Activated CD8-positive, alpha-beta memory T cell treated with anti-CD3 and anti-CD28 coated beads for 48 hours (primary cell): ENCODE measurements around the gene DBP.
"Not testable (repeated sequence)": the region's sequence is repeated elsewhere in the genome, so short reads cannot be mapped to it uniquely, and the experiment has no call there.

Experiments
- DNase-seq, 3 experiments: peaks; one replicate each; pipeline ENCODE4 v3.0.0-alpha.2; 2020; ENCODE audit warnings: low read depth in 2 of 3, low spot score in 2 of 3

Gene DBP

DNA sequence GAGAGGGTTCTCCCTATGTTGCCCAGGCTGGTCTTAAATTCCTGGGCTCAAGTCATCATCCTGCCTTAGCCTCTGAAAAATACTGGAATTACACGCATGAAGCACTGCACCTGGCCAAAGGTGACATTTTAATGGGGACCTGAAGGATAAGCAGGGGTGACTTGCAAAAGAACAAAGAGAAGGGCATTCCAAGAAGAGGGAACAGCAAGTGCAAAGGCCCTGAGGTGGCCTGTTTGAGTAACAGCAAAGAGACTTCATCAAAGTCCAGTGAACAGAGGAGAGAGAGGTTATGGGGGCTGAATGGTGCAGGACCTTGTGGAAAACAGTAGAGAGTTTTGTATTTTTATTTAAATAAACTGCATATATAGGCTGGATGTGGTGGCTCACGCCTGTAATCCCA, 4.7 kb upstream of the DBP start:
- DNase-seq = no peak

DNA sequence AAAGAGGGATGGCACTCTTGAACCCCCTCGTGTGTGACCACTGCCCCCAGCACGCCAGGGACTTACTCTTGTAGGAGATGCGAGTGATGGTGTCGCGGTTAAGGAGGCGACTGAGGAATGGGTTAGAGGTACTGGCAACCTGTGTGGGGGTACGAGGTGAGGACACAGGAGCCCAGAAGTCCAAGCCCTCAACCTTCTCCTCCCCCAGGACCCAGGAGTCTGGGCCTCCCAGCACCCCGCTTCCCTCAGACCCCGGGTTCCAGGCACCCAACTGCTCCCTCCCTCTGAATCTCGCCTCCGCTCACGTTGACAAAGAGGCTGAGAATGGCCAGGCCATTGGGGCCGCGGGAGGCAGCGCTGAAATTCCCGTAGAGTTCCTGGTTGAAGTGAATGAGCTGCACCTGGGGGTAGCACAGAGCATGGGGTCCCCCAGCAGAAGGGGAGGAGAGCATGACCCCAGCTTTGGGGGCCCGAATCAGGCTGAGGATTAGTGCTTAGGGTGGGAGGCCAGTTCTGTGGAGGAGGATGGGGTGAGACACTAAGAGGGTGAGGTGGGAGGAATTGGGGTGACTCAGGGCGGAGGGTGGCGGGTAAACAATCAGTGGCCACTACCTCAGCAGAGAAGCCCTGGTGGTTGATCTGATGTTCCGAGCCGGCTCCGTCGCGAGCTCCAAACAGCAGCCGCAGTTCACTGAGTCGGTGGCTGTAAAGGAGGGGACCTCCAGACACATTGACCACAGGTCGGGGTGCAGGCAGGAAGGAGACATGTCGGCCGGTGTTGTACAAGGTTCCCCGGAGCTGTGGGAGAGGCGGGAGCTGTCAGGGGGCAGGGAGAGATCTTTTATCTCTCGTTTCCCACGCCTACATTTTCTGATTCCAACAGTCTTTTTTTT, 2.5 kb upstream of the DBP start:
- no peak for DNase-seq

DNA sequence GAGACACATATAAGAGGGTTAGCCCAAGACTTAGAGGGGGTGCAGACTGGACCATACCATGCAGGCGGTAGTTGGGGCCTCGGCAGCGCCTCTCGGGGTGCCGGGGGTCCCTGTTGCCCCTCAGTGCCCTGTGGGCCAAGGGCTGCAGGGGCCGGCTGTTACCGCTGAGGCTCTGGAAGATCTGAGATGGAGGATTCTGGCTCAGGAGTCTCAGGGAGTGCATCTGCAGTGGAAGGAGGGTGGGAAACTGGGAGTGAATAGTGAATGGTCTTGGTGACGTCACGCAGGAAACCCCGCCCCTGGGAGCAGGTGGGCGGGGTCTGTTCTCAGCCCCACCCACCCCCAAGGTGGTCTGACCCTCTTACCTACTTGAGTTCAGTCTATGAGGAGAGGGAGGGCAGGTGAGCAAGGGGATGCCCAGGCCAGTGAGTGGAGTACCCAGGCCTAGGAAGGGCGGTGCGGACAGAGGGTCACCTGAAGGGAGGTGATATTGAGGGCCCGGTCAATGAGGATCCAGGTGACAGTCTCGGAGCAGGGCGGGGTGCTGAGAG, 1.7 kb upstream of the DBP start:
- DNase-seq = no peak

DNA sequence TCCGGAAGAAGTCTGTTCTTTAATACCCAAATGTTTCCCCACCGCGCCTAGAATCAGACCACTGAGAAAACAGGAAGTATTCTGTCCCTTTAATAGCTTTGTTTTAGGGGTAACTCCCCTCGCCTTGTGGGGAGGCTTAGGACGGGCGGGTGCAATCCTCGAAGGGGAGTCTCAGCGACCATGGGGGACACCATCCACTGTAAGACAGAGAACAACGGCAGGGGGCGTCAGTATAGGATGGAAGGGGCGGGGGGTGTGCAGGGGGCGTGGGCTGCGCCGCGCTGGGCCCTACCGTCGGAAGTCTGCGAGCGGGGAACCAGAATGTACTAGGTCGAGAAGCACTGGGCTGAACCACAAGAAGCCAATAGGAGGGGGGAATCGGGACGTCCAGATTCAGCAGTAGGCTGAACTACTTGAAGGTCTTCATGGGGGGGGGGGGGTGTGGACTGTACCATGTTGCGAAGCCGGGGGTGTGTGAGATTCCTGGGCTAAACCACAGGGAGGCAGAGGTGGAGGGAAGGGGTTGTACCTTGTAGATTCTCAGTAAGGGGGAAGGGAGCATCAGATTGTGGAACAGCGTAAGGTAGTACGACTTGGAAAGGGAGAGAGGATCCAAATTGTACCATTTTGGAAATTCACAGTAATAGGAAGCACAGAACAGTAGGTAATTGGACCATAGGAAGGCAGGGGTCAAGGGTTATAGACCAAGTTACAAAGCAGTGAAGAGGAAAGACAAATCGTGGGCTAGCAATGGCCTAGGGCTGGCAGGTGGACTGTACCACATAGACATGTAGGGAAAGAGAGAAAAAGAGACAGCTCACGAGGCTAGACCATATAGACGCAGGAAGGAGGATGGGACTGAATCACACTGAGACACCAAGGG, 1.0 kb upstream of the DBP start:
- DNase-seq = peak in 1 of 3 experiments; percentile 52

DNA sequence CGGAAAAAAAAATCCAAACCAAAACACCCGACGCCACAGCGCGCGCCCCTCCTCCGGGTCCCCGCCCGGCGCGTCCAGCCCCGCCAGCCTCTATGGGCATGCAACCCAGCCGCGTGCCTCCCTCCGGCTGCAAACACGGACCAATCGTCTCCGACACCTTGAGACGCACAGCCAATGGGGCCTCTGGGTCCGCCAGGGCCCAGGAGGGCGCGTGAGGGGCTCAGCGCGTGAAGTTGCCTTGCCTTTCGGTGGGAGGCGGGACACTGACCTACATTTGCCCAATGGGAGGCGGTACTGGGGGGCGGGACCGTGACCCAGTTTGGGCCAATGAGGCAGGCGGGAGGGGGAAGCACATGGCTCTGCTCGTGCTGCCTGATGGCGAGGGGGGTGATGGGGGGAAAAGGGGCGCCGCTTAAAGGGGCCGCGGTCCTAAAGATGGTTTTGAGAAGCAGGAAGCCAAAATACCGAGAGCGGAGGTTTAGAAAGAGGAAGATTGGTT, 319 bp upstream of the DBP start:
- peak; percentile 92 to 97 (median 92) for DNase-seq

DNA sequence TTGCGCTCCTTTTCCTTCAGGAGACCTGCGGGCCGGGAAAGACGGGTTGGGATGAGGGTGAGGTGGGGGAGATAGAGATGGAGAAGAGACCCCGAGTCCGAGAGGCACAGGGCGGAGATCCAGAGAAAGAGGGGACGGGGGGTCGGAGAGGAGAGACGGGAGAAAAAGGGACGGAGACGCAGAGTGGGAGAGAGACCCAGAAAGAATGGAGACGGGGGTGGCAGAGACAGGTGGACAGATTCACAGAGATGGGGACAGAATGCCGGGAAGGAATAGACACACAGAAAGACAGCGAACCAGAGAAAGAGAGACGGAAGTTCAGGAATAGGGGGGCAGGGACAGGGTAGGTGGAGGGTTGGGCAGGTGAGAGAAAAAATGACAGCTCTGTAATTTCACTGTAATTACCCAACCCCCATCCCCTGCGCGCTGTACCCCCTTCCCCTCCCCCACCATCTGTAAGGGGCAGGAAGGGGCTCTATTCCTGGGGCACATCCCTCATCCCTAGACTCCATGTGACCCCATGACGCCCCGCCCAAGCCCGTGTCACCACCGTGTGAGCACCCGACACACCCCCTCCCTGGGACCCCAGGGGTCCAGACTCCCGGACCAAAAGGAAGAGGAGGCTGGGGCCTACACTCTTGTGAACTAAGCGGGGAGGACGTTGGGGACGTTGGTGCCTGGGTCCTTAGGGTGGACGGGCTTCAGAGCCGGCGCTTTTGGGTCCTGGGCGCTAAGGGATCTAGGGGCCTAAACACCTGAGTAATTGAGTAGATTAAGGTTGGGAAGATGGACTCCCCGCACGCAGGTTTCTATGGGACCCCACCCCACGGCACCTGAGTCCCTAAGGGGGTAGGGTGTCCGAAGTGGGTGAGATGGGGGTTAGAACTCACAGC, 967 bp downstream of the DBP start:
- no peak for DNase-seq

DNA sequence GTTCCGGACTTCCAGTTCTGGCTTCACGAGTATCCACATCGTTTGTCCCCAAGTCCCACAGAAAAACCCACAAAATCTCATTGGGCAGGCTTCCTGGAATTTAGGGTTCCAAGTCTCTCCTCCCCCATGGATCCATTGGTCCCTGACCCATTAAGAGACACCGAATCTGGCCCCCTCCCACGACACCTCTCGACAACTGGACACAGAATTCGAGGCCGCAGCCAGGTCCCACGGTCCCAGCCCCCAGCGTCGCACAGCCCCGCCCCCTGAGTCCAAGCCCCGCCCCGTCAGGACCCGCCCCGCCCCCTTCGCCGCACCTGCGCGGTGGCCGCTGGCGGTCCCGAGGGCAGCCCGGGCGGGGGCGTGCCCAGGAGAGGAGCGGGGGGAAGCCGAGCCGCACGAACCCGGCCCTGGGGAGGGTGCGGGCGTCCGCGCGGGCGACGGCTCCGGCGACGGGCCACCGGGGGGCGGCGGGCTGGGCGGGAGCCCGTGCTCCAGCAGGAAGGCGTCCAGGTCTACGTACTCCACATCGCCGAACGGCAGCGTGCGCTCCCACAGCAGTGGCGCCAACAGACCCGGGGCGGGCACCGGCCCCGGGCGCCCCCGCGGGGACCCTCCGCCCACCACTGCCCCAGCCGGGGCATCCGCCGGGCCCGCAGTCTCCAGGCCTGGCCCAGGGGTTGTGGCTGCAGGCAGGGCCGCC, 1.8 kb downstream of the DBP start:
- peak in 2 of 3 experiments; percentile 59 to 71 for DNase-seq

DNA sequence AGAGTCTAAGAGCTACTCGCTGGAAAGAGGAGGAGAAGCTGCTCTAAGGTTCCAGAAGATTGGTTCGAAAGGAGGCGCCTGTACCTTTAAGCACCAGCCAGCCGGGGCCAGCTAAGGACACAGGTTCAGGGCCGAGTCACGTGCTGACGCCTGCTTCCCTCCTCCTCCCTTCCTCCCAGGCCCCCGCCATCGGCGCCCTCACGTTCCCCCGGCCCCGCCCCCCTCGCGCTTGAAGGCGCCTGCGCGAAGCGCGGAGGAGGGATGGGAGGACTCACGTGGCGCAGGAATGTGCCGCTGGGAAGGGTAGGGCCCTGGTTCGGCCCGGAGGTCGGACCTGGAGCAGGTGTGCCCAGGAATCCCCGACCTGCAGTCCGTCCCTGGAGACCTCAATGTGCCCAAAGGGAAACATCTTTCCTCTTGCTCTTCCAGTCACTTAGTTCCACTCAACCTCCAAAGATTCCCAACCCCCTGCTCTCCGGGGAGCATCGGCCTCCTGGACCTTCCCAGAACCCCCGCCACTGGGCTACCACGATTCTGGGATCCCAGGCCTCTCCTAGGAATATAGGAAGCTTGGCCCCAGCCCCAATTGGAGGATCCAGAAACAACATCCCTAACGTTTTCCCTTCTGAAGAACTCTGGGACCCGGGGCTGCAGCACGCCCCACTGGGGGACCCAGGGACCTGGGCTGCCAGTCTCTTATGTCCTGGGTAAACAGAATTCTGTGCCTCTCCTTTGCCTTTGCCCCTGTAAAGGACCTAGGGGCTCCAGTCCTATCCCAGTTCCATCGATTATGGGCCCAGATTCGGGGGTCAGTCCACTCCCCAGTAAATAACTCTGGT, 2.5 kb downstream of the DBP start:
- DNase-seq = peak in 2 of 3 experiments; percentile 77 to 84

DNA sequence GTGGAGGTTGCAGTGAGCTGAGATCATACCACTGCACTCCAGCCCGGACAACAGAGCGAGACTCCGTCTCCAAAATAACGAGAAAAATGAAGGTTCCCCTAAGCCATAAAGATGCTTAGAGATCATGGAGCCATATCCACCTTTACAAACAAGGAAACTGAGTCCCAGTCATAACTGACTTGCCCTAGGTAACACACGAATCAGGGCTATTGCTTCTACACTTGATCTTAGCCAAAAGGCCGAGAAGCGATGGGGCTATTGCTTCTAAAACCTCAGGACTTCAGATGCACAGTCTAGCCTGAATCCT, 3.2 kb downstream of the DBP start:
- no peak for DNase-seq

DNA sequence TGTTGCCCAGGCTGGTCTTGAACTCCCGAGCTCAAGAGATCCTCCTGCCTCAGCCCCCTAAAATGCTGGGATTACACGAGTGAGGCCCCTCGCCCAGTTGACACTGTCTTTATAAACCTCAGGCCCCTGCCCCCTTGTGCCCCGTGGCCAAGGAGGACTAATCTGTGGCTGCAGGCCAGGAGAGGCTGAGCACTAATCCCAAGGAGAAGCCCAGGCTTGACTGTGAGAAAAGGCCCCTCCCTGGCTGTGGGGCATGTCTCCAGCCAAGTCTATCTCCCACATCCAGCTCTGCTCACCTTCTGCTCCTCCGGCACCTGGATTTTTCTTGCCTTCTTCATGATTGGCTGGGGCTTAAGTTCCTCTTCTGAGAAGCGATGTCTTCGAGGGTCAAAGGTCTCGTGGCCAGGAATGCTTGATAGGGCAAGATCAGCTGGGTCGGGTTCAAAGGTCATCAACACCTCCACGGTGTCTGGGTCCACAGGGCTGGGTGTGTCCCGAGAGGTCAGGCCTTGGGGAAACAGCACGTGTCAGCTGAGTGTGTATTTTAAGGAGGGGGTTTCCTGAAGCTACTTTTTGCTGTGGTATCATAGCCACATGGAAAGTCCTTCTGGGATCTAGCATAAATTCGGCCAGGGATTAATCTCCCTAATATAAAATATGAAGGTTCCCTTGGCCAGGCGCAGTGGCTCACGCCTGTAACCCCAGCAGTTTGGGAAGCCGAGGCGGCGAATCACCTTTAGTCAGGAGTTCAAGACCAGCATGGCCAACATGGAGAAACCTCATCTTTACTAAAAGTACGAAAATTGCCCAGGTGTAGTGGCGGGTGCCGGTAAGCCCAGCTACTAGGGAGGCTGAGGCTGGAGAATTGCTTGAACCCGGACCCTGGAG, 3.8 kb downstream of the DBP start:
- DNase-seq = no peak

DNA sequence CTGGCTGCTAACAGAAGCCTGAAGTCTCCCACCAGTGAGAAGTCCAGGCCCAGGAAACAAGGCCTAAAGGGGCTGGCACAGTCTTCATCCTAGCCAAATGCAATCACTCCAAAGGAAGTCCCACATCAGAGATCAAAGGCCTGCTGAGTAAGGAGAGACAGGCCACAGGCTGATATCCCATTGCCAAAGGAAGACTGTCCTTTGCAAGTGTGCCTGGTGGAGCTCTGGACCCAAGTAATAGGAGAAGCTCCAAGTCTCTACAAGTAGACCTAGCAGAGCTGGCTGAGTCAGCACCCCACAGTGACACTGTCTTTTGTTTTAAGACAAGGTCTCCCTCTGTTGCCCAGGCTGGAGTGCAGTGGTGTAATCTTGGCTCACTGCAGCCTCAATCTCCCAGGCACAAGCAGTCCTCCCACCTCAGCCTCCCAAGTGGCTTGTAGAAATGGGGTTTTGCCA, 4.5 kb downstream of the DBP start:
- no peak for DNase-seq

DNA sequence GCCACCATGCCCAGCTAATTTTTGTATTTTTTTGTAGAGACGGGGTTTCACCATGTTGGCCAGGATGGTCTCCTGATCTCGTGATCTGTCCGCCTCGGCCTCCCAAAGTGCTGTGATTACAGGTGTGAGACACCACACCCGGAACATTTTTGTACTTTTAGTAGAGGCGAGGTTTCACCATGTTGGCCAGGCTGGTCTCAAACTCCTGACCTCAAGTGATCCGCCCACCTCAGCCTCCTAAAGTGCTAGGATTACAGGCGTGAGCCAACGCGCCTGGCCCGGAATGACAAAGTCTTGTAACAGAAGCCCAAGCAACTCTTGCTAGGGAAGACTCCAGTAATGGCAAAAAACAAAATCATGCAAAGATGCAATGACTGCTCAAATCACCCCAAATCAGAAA, 4.9 kb downstream of the DBP start:
- DNase-seq = not testable (repeated sequence)

DNA sequence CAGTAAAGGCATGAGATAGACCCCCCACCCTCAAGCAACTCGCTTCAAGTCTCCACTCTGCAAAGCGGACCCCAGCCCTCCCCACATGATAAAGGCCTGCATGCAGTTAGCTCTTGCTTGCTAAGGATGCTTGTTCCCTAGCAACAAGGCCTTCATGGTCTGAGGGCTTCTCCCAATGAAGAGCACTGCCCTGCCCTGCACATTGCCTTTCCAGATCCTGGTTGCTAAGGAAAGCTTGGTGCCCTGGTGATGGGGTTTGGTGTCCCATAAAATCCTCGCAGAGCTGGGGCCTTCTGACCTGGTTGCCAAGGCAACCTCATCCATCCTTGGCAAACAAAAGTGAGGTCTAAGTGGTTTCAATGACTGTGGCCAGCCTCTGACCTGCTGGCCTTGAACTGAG, 6.0 kb downstream of the DBP start:
- no peak for DNase-seq

DNA sequence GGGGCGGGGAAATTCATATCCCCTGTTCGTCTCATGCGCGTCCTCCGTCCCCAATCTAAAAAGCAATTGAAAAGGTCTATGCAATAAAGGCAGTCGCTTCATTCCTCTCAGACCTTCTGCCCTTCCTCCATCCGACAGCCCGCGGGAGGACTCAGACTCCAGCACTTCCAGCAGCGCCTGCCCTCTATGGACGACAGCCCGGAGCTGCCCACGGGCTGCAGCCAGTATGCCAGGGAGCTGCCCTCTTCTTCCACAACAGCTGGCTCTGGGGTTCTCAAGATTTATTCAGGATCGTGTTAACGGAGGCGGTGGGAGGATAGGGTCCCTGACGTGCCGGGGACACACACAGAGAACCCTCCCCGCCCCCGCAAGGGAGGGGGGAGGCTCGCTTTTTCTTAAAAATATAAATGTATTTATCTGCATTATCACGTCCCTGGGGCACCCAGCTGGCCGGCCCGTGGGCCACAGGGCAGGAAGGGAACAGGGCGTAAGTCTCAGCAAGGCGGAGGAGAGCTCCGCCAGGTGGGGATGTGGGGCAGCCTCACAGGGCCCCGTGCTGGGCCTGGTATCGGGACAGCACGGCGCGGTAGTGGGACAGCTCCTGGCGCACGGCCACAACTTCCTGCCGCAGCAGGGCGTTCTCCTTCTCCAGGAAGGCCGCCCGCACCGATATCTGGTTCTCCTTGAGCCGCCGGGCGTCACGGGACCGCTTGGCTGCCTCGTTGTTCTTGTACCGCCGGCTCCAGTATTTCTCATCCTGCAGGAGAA, 6.7 kb downstream of the DBP start:
- DNase-seq = no peak

DNA sequence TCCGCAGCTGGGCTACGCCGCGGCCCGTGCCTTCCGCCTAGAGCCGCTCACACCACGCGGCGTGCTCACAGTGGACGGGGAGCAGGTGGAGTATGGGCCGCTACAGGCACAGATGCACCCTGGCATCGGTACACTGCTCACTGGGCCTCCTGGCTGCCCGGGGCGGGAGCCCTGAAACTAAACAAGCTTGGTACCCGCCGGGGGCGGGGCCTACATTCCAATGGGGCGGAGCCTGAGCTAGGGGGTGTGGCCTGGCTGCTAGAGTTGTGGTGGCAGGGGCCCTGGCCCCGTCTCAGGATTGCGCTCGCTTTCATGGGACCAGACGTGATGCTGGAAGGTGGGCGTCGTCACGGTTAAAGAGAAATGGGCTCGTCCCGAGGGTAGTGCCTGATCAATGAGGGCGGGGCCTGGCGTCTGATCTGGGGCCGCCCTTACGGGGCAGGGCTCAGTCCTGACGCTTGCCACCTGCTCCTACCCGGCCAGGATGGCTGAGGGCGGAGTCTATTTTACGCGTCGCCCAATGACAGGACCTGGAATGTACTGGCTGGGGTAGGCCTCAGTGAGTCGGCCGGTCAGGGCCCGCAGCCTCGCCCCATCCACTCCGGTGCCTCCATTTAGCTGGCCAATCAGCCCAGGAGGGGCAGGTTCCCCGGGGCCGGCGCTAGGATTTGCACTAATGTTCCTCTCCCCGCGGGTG, 7.4 kb downstream of the DBP start:
- DNase-seq = no peak

DNA sequence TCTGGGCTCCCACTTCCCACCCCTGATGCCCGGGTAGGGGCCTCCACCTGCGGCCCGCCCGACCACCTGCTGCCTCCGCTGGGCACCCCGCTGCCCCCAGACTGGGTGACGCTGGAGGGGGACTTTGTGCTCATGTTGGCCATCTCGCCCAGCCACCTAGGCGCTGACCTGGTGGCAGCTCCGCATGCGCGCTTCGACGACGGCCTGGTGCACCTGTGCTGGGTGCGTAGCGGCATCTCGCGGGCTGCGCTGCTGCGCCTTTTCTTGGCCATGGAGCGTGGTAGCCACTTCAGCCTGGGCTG, 7.9 kb downstream of the DBP start:
- no peak for DNase-seq
